Stimulated activated CD8-positive, alpha-beta memory T cell treated with anti-CD3 and anti-CD28 coated beads, Interleukin-2, amount 100 ng/mL, for 48 hours (primary cell): ENCODE measurements around the gene C5AR2.
"Not testable (repeated sequence)": the region's sequence is repeated elsewhere in the genome, so short reads cannot be mapped to it uniquely, and the experiment has no call there.

Experiments
- DNase-seq, 2 donors: peaks; one replicate each; pipeline ENCODE4 v3.0.0-alpha.2; 2020; ENCODE audit warnings: low read depth in 2 of 2

C5AR2 gene

DNA sequence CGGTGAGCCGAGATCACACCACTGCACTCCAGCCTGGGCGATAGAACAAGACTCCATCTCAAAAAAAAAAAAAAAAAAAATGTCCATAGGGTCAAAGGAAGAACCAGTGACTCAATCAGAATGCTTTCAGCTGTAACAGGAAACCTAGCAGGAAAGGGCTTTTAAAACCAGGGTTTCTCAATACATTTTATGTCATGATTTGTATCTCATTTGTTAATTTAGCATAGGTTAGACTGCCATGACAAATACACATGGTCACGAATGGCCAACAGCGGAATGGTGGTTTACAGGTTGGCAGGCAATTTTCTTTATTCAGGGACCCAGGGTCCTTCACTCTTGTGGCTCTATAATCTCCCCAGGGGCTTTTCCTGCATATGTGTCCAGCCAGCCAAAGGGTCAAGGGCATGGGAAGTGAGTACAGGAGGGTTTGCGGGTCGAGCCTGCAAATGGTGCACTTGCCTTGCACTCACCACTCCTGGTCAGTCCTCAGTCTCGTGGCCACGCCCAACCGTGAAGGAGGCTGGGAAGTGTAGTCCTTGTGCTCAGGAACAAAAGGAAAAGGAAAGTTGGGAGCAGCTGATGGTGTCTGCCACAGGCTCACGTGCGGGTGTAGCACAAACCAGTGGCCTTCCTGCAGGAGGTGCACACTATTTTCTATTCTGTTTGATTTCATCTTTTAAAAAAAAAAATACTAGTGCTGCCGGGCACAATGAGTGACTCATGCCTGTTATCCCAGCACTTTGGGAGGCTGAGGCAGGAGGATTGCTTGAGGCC, 32.0 kb downstream of the C5AR2 start:
- DNase-seq, result no peak

DNA sequence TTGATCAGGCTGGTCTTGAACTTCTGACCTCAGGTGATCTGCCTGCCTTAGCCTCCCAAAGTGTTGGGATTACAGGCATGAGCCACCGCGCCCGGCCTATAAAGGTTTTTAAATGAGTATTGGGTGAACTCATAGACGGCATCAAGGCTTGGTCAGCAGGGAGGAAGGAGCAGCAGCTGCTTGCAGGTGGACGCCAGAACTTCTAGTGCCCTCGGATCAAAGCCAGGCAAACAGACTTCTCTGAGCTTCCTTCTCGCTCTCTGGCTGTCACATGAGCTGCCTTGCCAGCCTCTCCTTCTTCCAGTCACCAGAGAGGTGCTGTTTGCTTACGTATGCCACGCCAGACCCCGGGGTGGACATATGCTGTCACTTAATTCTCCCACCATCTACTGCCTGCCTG, 33.5 kb downstream of the C5AR2 start:
- DNase-seq, result not testable (repeated sequence)

DNA sequence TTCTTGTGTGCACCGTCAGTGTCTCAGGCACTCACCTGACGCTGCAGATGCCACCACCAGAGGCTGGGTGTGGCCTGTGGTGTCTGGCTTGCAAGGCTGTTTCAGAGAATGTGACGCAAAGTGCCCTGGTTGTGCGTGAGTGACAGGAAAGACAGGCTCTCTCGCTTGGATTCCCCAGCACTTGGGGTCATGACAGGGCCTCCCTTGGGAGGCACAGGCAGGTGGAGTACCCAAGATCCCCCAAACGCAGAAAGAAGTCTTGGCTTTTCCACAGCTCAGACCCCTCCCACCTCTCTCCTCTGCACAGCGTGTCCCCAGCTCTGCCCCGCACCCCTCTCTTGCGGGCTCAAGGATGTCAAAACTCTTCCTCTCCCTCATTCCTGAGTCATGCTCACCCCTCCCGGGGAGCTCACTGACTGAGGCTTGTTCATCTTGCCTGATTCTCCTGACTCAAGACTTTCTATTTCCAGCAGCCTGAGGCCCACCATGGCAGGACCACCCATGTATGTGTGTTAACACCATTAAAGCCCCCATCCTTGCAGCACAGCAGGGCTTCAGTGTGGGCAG, 38.2 kb downstream of the C5AR2 start:
- no peak for DNase-seq

DNA sequence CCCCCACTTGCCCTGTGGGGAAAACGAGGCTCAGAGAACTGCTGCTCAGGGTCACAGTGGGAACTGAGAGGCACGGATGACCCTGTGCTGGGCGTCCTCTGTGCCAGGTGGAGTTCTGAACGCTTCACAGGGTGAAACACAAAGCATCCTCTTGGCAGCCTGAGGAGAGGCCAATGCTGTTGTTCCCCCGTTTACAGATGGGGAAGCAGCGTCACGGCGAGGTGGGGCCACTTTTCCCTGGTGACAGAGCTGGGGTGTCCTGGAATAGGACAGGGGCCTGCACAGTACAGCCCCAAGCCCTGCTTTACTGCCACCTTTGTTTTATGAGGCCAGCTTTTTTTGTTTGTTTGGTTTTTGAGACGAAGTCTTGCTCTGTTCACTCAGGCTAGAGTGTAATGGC, 39.3 kb downstream of the C5AR2 start:
- DNase-seq, result no peak

DNA sequence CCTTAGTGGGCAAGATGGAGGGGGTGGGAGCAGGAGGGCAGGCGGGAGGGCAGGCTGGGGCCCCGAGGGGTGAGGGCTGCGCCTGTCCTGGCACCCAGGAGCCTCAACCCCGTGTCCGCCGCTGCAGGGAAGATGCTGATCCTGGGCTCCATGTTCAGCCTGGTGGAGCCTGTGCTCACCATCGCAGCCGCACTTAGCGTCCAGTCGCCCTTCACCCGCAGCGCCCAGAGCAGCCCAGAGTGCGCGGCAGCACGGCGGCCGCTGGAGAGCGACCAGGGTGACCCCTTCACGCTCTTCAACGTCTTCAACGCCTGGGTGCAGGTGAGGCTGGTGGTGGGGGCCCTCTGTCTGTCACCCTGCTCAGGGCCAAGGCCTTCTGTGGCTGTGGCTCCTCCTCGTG, 40.6 kb downstream of the C5AR2 start:
- no peak for DNase-seq

DNA sequence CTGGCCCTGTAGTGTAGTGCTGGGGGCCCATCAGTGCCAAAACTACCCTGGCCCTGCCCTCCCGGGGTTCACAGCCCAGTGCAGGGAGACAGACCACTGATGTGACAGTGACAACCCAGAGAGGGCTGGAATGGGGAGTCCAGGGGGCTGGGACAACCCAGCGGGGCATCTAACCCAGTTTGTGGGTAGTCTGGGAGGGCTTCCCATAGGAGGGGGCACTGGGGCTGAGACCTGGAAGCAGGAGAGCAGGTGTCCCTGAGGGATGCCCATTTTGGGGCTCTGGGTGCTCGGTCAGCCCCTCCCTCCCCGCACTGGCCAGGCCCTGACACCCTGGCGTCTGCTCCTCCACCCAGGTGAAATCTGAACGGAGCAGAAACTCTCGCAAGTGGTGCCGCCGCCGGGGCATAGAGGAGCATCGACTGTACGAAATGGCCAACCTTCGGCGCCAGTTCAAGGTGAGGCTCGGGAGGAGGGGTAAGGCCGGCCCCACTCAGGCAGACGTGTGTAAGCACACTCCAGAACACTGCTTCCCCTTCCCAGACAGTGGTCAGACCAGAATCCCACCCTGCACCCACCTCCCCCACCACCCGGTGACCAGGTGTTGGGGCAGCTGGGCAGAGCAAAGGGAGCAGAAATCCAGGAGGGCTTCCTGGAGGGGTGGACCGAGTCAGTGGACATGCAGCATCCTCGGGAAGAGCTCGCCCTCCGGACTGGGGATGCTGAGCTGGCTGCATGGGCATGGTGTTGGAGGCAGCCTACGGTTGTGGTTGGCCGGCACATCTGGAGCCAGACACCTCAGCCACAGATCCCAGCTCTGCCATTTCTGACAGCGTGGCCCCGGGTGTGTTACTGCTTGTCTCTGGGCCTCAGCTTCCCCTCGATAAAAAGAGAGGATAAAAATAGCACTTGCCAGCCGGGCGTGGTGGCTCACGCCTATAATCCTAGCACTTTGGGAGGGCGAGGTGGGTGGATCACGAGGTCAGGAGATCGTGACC, 41.6 kb downstream of the C5AR2 start:
- no peak for DNase-seq

DNA sequence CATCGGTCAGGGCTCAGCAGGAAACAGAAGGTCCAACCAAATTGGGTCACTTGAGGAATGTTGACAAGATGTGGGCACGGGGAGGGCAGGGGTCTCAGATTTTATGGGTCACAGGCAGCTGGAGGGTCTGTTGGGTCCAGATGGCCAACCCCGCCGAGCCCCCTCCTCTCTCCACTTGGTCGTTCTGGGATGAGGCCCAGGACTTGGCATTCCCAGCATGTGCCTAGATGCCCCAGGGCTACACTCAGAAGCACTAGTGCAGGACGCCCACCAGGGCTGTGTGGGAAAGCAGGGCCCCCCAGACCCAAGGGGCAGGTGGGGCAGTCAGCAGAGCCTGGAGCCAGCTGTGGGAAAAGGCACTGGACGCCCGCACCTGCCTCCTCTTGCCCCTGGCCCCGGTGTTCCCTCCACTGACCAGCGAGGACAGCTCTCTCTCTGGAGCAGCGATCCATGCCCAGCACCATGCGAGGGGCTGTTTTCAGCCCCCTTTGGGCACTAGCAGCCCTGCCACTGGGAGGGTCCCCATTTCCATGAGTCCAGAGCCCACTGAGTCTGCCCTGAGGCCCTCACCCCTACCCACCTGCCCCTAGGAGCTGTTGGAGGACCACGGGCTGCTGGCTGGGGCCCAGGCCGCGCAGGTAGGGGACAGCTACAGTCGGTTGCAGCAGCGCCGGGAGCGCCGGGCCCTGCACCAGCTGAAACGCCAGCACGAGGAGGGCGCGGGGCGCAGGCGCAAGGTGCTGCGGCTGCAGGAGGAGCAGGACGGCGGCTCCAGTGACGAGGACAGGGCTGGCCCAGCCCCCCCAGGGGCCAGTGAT, 43.1 kb downstream of the C5AR2 start:
- DNase-seq, result no peak

DNA sequence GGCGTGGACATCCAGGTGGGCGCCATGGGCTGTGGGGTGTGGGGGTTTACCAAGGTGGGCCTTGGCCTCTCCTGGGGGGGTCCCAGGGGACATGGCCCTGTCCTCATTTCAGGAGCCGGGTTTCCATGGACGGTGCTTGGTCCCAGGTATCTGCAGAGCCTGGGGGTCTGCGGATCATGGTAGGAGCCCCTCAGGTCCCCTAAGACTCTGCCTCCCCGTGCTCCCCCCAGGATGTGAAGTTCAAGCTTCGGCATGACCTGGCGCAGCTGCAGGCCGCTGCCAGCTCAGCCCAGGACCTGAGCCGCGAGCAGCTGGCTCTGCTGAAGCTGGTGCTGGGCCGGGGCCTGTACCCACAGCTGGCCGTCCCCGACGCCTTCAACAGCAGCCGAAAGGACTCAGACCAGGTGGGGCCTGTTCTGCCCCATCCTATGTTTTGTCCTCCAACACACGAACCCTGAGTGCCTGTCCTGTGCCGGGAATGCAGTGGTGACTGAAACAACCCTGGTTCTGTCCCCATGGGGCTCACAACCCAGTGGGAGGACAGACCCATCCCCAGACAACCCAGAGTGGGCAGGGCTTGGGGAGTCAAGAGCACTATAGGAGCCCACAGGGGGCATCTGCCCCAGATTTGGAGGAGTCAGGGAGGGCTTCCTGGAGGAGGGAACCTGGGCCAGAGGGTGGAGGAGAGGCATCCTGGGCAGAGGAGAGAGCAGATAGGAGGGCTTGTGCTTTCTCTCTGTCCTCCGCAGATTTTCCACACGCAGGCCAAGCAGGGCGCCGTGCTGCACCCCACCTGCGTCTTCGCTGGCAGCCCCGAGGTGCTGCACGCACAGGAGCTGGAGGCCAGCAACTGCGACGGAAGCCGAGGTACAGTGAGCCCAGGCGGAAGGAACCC, 44.0 kb downstream of the C5AR2 start:
- no peak for DNase-seq

DNA sequence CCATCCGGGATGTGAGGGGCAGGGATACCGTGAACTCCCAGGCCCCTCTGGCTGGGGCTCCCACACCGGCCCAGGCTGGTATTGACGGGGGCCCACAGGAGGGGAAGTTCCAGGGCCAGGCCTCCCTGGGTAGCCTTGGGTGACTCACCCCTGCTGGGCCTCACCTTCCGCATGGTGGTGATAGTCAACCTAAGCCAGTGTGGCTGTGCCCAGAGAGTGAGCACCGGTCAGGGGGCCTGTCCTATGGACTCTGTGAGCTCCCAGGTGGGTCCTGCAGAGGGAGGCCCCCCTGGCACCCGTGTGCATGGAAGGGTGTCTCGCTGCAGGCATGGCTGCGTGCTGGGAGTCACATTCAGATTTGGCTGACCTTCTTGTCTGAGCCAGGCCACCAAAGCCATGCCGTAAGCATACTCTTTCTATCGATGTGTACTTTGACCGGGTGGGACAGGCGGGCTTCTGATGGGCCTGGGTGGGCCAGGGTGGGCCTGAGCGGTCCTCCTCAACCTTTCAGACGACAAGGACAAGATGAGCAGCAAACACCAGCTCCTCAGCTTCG, 44.7 kb downstream of the C5AR2 start:
- DNase-seq, result no peak

DNA sequence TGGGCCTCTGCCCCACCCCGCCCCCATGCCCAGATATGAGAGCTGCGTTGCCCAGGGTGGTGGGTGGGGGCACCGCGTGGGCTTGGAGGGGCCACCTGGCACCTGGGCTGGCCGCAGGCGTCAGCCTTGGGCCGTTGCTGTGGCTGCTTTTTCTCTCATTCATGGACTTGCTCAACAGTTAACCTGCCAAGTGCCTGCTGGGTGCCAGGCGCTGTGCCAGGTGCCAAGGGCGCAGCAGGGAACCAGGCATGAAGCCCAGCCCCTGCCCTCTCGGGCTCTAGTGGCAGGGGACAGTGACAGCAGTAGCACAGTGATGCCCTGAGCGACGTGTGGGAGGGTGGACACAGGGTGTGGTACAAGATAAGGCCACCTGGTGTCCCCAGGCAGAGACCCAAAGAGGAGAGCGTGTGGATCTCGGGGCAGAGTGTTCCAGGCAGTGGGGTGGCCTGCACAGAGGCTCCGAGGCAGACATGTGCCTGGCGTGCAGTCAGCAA, 45.3 kb downstream of the C5AR2 start:
- DNase-seq, result no peak

DNA sequence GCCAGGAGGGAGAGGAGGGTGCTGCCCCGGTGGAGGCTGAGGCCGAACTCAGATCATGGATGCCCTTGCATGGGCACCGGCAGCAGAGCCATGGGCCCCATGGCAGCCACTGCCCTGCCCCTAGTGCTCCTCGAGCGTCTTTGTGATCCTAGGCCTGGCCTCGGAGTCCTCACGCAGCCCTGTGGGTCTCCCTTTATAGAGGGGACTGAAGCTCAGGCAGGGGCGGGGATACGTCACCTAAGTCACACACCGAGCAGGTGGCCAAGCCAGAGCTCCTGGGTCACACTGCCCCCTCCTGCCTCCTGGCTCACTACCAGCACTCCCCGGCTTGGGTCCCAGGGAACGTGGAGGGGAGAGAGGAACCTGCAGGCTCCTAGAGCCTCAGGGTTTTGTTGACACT, 45.8 kb downstream of the C5AR2 start:
- no peak for DNase-seq

DNA sequence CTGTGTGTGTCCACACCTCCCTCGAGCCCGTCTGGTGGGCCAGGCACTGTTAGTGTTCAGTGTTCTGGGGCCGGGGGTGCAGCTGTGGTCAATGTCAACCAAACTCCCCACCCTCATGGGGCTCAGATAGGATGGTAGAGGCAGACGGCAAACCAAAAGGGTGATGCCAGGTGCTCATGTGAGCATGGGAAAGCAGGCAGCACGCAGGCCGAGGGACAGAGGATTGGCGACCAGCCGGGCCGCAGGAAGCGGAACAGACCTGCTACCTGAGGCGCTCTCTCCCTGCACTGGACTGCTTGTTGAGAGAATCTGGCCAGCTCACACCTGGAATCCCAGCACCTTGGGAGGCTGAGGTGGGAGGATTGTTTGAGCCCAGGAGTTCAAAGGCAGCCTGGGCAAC, 46.3 kb downstream of the C5AR2 start:
- no peak for DNase-seq

DNA sequence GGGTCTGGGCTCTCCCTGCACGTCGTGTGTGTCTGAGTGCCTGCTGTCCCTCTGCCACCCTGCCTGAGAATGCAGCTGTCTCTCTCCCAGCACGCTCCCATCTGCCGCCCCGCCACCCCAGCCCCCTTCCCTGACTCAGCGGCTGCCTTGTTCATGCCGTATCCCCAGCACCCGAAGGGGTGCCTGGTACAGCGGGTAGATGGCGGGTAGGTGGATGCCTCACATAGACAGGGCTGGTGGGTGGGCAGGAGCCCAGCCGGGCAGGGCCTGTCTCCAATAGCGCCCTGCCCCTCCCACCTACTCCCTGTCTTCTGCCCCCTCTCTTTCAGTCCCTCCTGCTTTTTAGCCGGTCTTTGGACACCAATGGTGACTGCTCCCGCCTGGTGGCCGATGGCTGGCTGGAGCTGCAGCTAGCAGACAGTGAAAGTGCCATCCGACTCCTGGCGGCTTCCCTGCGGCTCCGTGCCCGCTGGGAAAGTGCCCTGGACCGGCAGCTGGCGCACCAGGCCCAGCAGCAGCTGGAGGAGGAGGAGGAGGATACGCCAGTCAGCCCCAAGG, 47.5 kb downstream of the C5AR2 start:
- no peak for DNase-seq

DNA sequence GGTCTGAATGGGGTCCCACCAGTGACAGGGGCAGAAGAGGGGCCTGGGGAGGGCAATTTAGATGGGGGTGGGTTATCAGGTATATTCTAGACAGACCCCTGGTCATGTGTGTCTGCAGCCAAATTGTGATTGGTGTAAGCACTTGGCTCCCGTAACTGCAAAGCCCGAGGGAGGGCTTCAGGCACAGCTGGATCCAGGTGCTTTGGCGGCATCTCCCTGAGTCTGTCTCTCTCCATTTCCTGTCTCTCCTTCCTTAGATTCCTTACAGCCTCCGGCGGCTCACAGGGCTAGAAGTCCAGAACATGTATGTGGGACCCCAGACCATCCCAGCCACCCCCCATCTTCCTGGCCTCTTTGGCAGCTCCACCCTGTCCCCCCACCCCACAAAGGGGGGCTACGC, 48.6 kb downstream of the C5AR2 start:
- no peak for DNase-seq

DNA sequence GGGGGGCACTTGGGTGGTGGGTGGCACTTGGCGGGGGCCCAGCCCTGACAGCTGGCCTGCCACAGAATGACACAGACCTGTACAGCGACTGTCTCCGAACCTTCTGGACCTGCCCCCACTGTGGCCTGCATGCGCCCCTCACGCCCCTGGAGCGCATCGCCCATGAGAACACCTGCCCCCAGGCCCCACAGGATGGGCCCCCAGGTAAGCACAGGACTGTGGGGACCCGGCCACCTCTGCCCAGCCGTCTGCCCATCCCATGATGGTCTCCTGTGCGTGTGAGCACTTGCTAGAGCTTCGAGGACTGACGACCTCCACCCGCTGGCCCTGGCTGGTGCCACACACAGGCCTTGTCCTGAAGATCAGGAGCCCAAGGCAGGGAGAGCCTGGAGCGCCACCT, 49.1 kb downstream of the C5AR2 start:
- no peak for DNase-seq

DNA sequence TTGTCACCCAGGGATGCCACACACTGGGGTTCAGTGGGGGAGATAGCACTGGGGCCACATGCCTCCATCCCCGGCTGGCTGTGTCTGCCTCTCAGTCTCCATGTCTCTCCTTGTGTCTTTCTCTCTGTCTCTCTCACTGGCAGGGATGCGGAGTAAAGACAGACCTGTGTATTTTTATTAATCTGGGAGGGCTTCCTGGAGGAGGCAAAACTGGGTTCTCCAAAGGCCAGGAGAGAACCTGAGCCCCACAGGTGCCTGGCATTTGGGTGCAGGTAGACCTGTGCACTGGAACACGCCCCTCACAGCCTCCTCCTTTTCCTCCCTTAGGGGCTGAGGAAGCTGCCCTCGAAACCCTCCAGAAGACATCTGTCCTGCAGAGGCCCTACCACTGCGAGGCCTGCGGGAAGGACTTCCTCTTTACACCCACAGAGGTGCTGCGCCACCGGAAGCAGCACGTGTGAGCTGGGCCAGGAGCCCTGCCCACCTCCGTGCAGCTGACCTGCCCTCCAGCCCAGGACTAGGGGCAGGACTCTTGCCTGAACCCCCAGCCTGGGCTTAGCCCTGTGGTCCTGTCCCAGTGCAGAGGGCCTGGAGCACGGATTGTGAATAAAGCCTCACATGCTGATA, 49.8 kb downstream of the C5AR2 start:
- no peak for DNase-seq

DNA sequence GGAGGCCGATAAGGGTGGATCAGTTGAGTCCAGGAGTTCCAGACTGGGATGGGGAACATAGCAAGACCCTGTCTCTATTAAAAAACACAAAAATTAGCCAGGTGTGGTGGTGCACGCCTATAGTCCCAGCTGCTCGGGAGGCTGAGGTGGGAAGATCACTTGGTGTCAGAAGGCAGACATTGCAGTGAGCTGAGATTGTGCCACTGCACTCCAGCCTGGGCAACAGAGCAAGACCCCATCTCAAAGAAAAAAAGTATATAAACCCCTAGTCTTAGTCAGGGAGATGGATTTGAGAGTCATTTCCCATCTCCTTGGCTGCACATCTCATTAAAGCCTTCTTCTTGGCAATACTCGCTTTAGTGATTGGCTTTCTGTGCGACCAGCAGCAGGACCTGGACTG, 51.9 kb downstream of the C5AR2 start:
- not testable (repeated sequence) for DNase-seq

DNA sequence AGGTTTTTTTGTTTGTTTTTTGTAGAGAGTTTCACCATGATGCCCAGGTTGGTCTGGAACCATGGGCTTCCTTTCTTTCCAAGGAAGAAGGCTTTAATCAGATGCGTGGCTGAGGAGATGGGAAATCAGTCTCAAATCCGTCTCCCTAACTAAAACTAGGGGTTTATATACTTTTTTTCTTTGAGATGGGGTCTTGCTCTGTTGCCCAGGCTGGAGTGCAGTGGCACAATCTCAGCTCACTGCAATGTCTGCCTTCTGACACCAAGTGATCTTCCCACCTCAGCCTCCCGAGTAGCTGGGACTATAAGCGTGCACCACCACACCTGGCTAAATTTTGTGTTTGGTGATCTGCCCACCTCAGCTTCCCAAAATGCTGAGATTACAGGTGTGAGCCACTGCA, 52.6 kb downstream of the C5AR2 start:
- not testable (repeated sequence) for DNase-seq

DNA sequence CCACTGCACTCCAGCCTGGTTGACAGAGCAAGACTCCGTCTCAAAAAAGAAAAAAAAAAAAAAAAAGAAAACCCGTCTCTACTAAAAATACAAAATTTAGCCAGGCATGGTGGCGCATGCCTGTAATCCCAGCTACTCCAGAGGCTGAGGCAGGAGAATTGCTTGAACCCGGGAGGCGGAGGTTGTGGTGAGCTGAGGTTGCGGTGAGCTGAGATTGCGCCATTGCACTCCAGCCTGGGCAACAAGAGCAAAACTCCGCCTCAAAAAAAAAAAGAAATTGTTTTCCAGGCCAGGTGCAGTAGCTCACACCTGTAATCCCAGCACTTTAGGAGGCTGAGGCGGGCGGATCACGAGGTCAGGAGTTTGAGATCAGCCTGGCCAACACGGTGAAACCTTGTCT, 54.6 kb downstream of the C5AR2 start:
- DNase-seq, result not testable (repeated sequence)
